DMS 273 (cell line): ENCODE measurements around the gene REPS1.
A peak's percentile ranks its signal among the peaks of the same experiment; 100 is the strongest.

Experiments used
- DNase-seq: peaks from one replicate; lab custom pipeline; 2025; ENCODE audit not compliant: unreplicated experiment; lab: John Stamatoyannopoulos, UW

The REPS1 gene

GRCh38 chr6:138931660-138932059 lies 56.4 kb downstream of the REPS1 start:
- DNase-seq: no peak

GRCh38 chr6:138926579-138926978 lies 61.5 kb downstream of the REPS1 start:
- DNase-seq: no peak

- no peak for DNase-seq
Measured at GRCh38 chr6:138925806-138926205, 62.2 kb downstream of the REPS1 start.

- DNase-seq: peak; percentile 60
Measured at GRCh38 chr6:138923561-138923960, 64.5 kb downstream of the REPS1 start.

GRCh38 chr6:138920906-138921305 lies 67.1 kb downstream of the REPS1 start:
- no peak for DNase-seq

GRCh38 chr6:138914701-138915100 lies 73.4 kb downstream of the REPS1 start:
- DNase-seq: no peak

GRCh38 chr6:138912308-138912707 lies 75.7 kb downstream of the REPS1 start:
- no peak for DNase-seq

GRCh38 chr6:138909975-138910374 lies 78.1 kb downstream of the REPS1 start:
- no peak for DNase-seq

- DNase-seq: no peak
Measured at GRCh38 chr6:138909511-138909910, 78.5 kb downstream of the REPS1 start.

- DNase-seq: no peak
Measured at GRCh38 chr6:138907167-138907566, 80.9 kb downstream of the REPS1 start.

- no peak for DNase-seq
Measured at GRCh38 chr6:138897031-138897430, 91.0 kb downstream of the REPS1 start.

GRCh38 chr6:138896104-138896756 lies 91.8 kb downstream of the REPS1 start:
- no peak for DNase-seq

GRCh38 chr6:138891255-138891986 lies 96.6 kb downstream of the REPS1 start:
- no peak for DNase-seq

- DNase-seq: no peak
Measured at GRCh38 chr6:138885156-138885819, 102.8 kb downstream of the REPS1 start.

- DNase-seq: no peak
Measured at GRCh38 chr6:138882369-138883017, 105.6 kb downstream of the REPS1 start.

- no peak for DNase-seq
Measured at GRCh38 chr6:138873191-138873590, 114.9 kb downstream of the REPS1 start.

- peak; percentile 21 for DNase-seq
Measured at GRCh38 chr6:138869398-138869797, 118.7 kb downstream of the REPS1 start.

GRCh38 chr6:138868181-138868580 lies 119.9 kb downstream of the REPS1 start:
- DNase-seq: no peak

GRCh38 chr6:138865480-138866109 lies 122.5 kb downstream of the REPS1 start:
- no peak for DNase-seq

GRCh38 chr6:138864343-138864890 lies 123.6 kb downstream of the REPS1 start:
- no peak for DNase-seq

- DNase-seq: no peak
Measured at GRCh38 chr6:138863321-138863720, 124.7 kb downstream of the REPS1 start.
